ENCODE results near the gene PDE9A. TPM values are rescaled to one million over a fixed set of nuclear protein-coding genes. Genes with fewer than 3 reads are reported as not detected.

PDE9A gene
- total and polyA plus RNA-seq, 2 donors (not counting 1 experiment from before 2014, with no cell fraction given), result 0.34 to 5.8 TPM

- POLR2A ChIA-PET, result no interaction called here
- 97% methylated on average over 6 of the region's 8 CpGs for WGBS (ENCODE audit: insufficient coverage)
- H3K4me2 ChIP-seq (replicated peaks; ENCODE audit: low read depth, low read length, poor library complexity, severe bottlenecking), result no peak overlapping the region
- DNase-seq (no peak), ATAC-seq (ENCODE audit: low read depth) (no peak)
- H3K9ac ChIP-seq (ENCODE audit: low read length), result no peak overlapping the region
- no peak overlapping the region for H3K4me3 ChIP-seq (ENCODE audit: control extremely low read depth in 1 of 5, extremely low read depth in 1 of 5, insufficient read depth in 1 of 5, low read depth in 2 of 5, low read length in 4 of 5)
- intact Hi-C loops (cut with micrococcal nuclease), result no loop called here
- CTCF ChIA-PET, result interaction anchor here (0.6 kb wide), 1 partner anchor 13 kb away, joined by 3 read pairs; no protein-coding TSS in a partner anchor
- no peak overlapping the region for H3K27ac ChIP-seq (ENCODE audit: low read length in 2 of 2)
- TF ChIP-seq CTCF (IDR thresholded peaks at IDR 0.05), result no peak
- no peak for TF ChIP-seq EZH2 (IDR thresholded peaks at IDR 0.05; ENCODE audit: borderline replicate concordance, insufficient read depth, low read depth, low read length, poor library complexity, severe bottlenecking)
- no peaks in the 10 kb centered on the region for H3K4me1 ChIP-seq (ENCODE audit: control insufficient read depth in 2 of 2, insufficient read depth in 2 of 2, low read length in 2 of 2)
- peaks cover 17% of the 10 kb centered on the region for H3K27me3 Mint-ChIP-seq
- H3K9me3 Mint-ChIP-seq (ENCODE audit: insufficient read depth), result no peaks in the 10 kb centered on the region
- H3K4me3 Mint-ChIP-seq, result no peak overlapping the region
- H3K36me3 ChIP-seq (replicated peaks in 1 of 2; ENCODE audit: control extremely low read depth in 1 of 2, control insufficient read depth in 1 of 2, extremely low read depth in 1 of 2, insufficient read depth in 2 of 2, low read length in 1 of 2), result no peaks in the 10 kb centered on the region
- H3K27me3 ChIP-seq (replicated peaks in 1 of 4; ENCODE audit: control extremely low read depth in 1 of 4, control insufficient read depth in 3 of 4, insufficient read depth in 4 of 4, low read length in 3 of 4), result peaks cover 0 to 11% (median 5%) of the 10 kb centered on the region in 4 experiments
- no peaks in the 10 kb centered on the region for H3K79me2 ChIP-seq (ENCODE audit: control insufficient read depth, insufficient read depth, low read length)
- H4K20me1 ChIP-seq (ENCODE audit: control insufficient read depth, insufficient read depth, low read length, poor library complexity, severe bottlenecking), result no peaks in the 10 kb centered on the region
- H2AFZ ChIP-seq (ENCODE audit: insufficient read depth, low read depth, low read length, poor library complexity, severe bottlenecking), result no peak overlapping the region
- no peaks in the 10 kb centered on the region for H3K4me1 Mint-ChIP-seq
- H3K9me3 ChIP-seq (ENCODE audit: control extremely low read depth in 1 of 3, control insufficient read depth in 2 of 3, insufficient read depth in 1 of 3, low read length in 2 of 3), result no peaks in the 10 kb centered on the region
- H3K27ac Mint-ChIP-seq, result no peak overlapping the region
These were observed 23.4 kb downstream of the PDE9A start for GRCh38 chr21:42676808-42677207.

- no peak overlapping the region for H3K4me3 Mint-ChIP-seq
- peaks cover 0 to 11% (median 5%) of the 10 kb centered on the region in 4 experiments for H3K27me3 ChIP-seq (replicated peaks in 1 of 4; ENCODE audit: control extremely low read depth in 1 of 4, control insufficient read depth in 3 of 4, insufficient read depth in 4 of 4, low read length in 3 of 4)
- ATAC-seq (ENCODE audit: low read depth) (no peak), DNase-seq (no peak)
- TF ChIP-seq CTCF (IDR thresholded peaks at IDR 0.05) (no peak), EZH2 (IDR thresholded peaks at IDR 0.05; ENCODE audit: borderline replicate concordance, insufficient read depth, low read depth, low read length, poor library complexity, severe bottlenecking) (no peak)
- no peaks in the 10 kb centered on the region for H4K20me1 ChIP-seq (ENCODE audit: control insufficient read depth, insufficient read depth, low read length, poor library complexity, severe bottlenecking)
- no peaks in the 10 kb centered on the region for H3K4me1 Mint-ChIP-seq
- no peaks in the 10 kb centered on the region for H3K79me2 ChIP-seq (ENCODE audit: control insufficient read depth, insufficient read depth, low read length)
- H3K27me3 Mint-ChIP-seq, result peaks cover 22% of the 10 kb centered on the region
- no peaks in the 10 kb centered on the region for H3K9me3 ChIP-seq (ENCODE audit: control extremely low read depth in 1 of 3, control insufficient read depth in 2 of 3, insufficient read depth in 1 of 3, low read length in 2 of 3)
- H3K4me1 ChIP-seq (ENCODE audit: control insufficient read depth in 2 of 2, insufficient read depth in 2 of 2, low read length in 2 of 2), result no peaks in the 10 kb centered on the region
- no peak overlapping the region for H3K9ac ChIP-seq (ENCODE audit: low read length)
- no peak overlapping the region for H3K27ac Mint-ChIP-seq
- ChIA-PET CTCF (interaction anchor here (0.6 kb wide), 1 partner anchor 12 kb away, joined by 3 read pairs; no protein-coding TSS in a partner anchor), POLR2A (no interaction called here)
- H3K9me3 Mint-ChIP-seq (ENCODE audit: insufficient read depth), result no peaks in the 10 kb centered on the region
- intact Hi-C loops (cut with micrococcal nuclease), result no loop called here
- H2AFZ ChIP-seq (ENCODE audit: insufficient read depth, low read depth, low read length, poor library complexity, severe bottlenecking), result no peak overlapping the region
- WGBS (ENCODE audit: insufficient coverage), result 64% methylated on average over 13 of the region's 20 CpGs
- no peak overlapping the region for H3K27ac ChIP-seq (ENCODE audit: low read length in 2 of 2)
- no peaks in the 10 kb centered on the region for H3K36me3 ChIP-seq (replicated peaks in 1 of 2; ENCODE audit: control extremely low read depth in 1 of 2, control insufficient read depth in 1 of 2, extremely low read depth in 1 of 2, insufficient read depth in 2 of 2, low read length in 1 of 2)
- no peak overlapping the region for H3K4me2 ChIP-seq (replicated peaks; ENCODE audit: low read depth, low read length, poor library complexity, severe bottlenecking)
- H3K4me3 ChIP-seq (ENCODE audit: control extremely low read depth in 1 of 5, extremely low read depth in 1 of 5, insufficient read depth in 1 of 5, low read depth in 2 of 5, low read length in 4 of 5), result no peak overlapping the region
These were observed 24.2 kb downstream of the PDE9A start for GRCh38 chr21:42677339-42678321.
